ENCODE data around the gene MRC1. TPM values are rescaled to one million over a fixed set of nuclear protein-coding genes. Genes with fewer than 3 reads are reported as not detected.

Gene MRC1
- total and polyA plus RNA-seq, 2 of the 8 experiments (the other 6 are each of a cell fraction or from before 2014, with no cell fraction given) = 0.03 to 0.06 TPM

DNA sequence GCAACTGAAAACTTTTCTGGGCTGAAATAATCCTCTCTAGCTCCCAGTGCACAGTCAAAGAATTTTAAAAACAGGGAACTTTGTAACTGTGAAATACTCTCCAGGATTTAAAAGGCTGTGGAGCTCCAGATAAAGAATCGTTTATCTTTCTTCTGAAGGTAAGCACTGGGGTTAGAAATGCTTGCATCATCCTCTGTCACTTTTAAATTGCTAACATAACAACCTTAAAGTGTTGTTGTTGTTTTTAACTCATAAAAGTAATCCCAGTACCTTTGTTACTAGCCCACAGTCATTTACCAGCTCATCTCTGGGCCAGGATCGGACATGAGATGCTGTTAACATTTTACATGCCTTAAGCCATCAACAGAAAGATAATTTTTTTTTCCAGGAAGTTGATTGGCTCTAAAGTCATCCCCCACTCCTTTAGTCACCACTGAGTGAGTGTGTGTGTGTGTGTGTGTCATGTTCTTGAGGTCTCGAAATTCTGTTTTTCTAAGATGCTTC lies 142.8 kb downstream of the MRC1 start, which contains the start of gene SLC39A12:
TSS of gene SLC39A12 (plus strand) at position 51 of the 504 bp plus-strand sequence. CDS start 1,359 bp downstream, outside the sequence.
- Histone ChIP-seq H3K27ac (ENCODE audit: low read depth, low read length) (no peak within 1 kb of the TSS), H3K79me1 (ENCODE audit: low read depth, low read length) (no peaks in the 10 kb centered on the region), H3K23ac (ENCODE audit: insufficient read length) (no peak within 1 kb of the TSS), H3K4ac (replicated peaks; ENCODE audit: insufficient read length, low read depth, low read length) (no peak within 1 kb of the TSS), H3K14ac (ENCODE audit: insufficient read length) (no peak within 1 kb of the TSS), H2BK15ac (ENCODE audit: low read length) (no peak within 1 kb of the TSS), H3K36me3 (ENCODE audit: control insufficient read depth in 2 of 4, insufficient read depth in 4 of 4, low read length in 3 of 4) (no peaks in the 10 kb centered on the region), H3K79me2 (ENCODE audit: control insufficient read depth in 1 of 2, insufficient read depth in 2 of 2, low read length in 2 of 2) (no peaks in the 10 kb centered on the region), H3K4me3 (ENCODE audit: extremely low read depth in 1 of 4, insufficient read depth in 2 of 4, low read depth in 3 of 4, low read length in 4 of 4) (no peak within 1 kb of the TSS), H2BK5ac (ENCODE audit: low read depth, low read length) (no peak within 1 kb of the TSS), H2BK20ac (ENCODE audit: low read length) (no peak within 1 kb of the TSS), H3K18ac (ENCODE audit: extremely low read depth, low read length) (no peak within 1 kb of the TSS), H3K9ac (replicated peaks in 1 of 4; ENCODE audit: extremely low read depth in 1 of 4, low read depth in 3 of 4, low read length in 3 of 4) (no peak within 1 kb of the TSS), H3K4me1 (replicated peaks in 1 of 4; ENCODE audit: control insufficient read depth in 3 of 4, insufficient read depth in 4 of 4, low read length in 3 of 4) (no peaks in the 10 kb centered on the region), H2BK12ac (ENCODE audit: low read depth, low read length) (no peak within 1 kb of the TSS), H2BK120ac (replicated peaks; ENCODE audit: low read depth, low read length) (no peak within 1 kb of the TSS), H3K4me2 (ENCODE audit: insufficient read depth in 1 of 2, low read depth in 2 of 2, low read length in 2 of 2) (no peak within 1 kb of the TSS), H4K20me1 (replicated peaks in 1 of 2; ENCODE audit: control insufficient read depth in 1 of 2, insufficient read depth in 2 of 2, low read length in 2 of 2) (no peaks in the 10 kb centered on the region), H3K27me3 (replicated peaks in 1 of 4; ENCODE audit: control insufficient read depth in 3 of 4, extremely low read depth in 1 of 4, insufficient read depth in 3 of 4, low read length in 3 of 4) (no peaks in the 10 kb centered on the region; a peak in 1 of 7 replicates), H3K56ac (replicated peaks; ENCODE audit: insufficient read length, low read depth, low read length) (no peak within 1 kb of the TSS), H4K91ac (replicated peaks; ENCODE audit: insufficient read length, low read length) (no peak within 1 kb of the TSS), H2AK5ac (ENCODE audit: low read depth, low read length) (no peak within 1 kb of the TSS), H2AFZ (ENCODE audit: low read length) (peak within 1 kb of the TSS; percentile 72; the same call in 1 of the 2 replicates), H4K8ac (ENCODE audit: extremely low read depth, insufficient read depth, low read length) (no peak within 1 kb of the TSS), H3K23me2 (ENCODE audit: low read depth, low read length) (no peaks in the 10 kb centered on the region), H3K9me3 (ENCODE audit: insufficient read depth in 2 of 2, low read depth in 1 of 2, low read length in 1 of 2) (no peaks in the 10 kb centered on the region; a peak in 1 of 4 replicates), H4K5ac (ENCODE audit: insufficient read length, low read depth, low read length) (no peak within 1 kb of the TSS)
- WGBS, 2 experiments (ENCODE audit: extremely low coverage in 1 of 2, insufficient coverage in 1 of 2, insufficient read length in 1 of 2, insufficient replicate concordance in 2 of 2, low coverage in 1 of 2, low lambda C conversion rate in 2 of 2, missing lambda C conversion rate in 1 of 2) = 84% methylated on average over 3 of the region's 3 CpGs; no CpG with 5 or more reads in 1 of the 2 experiments
- no peak for DNase-seq (ENCODE audit: low read depth in 1 of 2, low spot score in 2 of 2)
- CTCF ChIA-PET (ENCODE audit: partially characterized antibody) = interaction anchor here (1.0 to 1.3 kb wide), 2 partner anchors 15 to 263 kb away, joined by 3 read pairs; no protein-coding TSS in a partner anchor
- POLR2A ChIA-PET (ENCODE audit: partially characterized antibody) = no interaction called here
- FAIRE-seq = no peak
- no peak for TF ChIP-seq EP300 (IDR thresholded peaks at IDR 0.05; ENCODE audit: borderline replicate concordance in 1 of 2, low read depth in 2 of 2, low read length in 2 of 2)
- TF ChIP-seq RBBP5 (IDR thresholded peaks at IDR 0.05; ENCODE audit: borderline replicate concordance, low read depth, low read length) = no peak
- no peak for TF ChIP-seq YY1 (IDR thresholded peaks at IDR 0.05; ENCODE audit: low read depth, low read length)
- TF ChIP-seq NRF1 (IDR thresholded peaks at IDR 0.05; ENCODE audit: low read depth, low read length) = no peak
- TF ChIP-seq FOSL1 (IDR thresholded peaks at IDR 0.05; ENCODE audit: insufficient read depth, low read depth, low read length) = no peak
- TF ChIP-seq SP4 (IDR thresholded peaks at IDR 0.05; ENCODE audit: low read length) = no peak
- TF ChIP-seq POLR2AphosphoS5 (IDR thresholded peaks at IDR 0.05; ENCODE audit: low read depth, low read length) = no peak
- no peak for TF ChIP-seq ZNF274 (IDR thresholded peaks at IDR 0.05; ENCODE audit: borderline replicate concordance, extremely low read depth, low read length)
- TF ChIP-seq CHD1 (IDR thresholded peaks at IDR 0.05; ENCODE audit: low read depth, low read length) = no peak
- TF ChIP-seq, protein P1, sequence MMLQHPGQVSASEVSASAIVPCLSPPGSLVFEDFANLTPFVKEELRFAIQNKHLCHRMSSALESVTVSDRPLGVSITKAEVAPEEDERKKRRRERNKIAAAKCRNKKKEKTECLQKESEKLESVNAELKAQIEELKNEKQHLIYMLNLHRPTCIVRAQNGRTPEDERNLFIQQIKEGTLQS (IDR thresholded peaks at IDR 0.05; ENCODE audit: insufficient read depth, low read depth, low read length) = no peak
- no peak for TF ChIP-seq SP1 (IDR thresholded peaks at IDR 0.05; ENCODE audit: low read depth, low read length)
- no peak for TF ChIP-seq GABPA (IDR thresholded peaks at IDR 0.05; ENCODE audit: borderline replicate concordance, insufficient read depth, low read length)
- no peak for TF ChIP-seq RAD21 (IDR thresholded peaks at IDR 0.05 in 1 of 2, conservative IDR thresholded peaks at IDR 0.05 in 1 of 2; ENCODE audit: low read depth in 2 of 2, low read length in 2 of 2)
- no peak for TF ChIP-seq TEAD4 (IDR thresholded peaks at IDR 0.05; ENCODE audit: low read depth, low read length)
